Measurements from ENCODE around the gene CLIP2. TPM values are rescaled to one million over a fixed set of nuclear protein-coding genes. Genes with fewer than 3 reads are reported as not detected.

CLIP2 gene
- total RNA-seq, 1 experiment from 2014 or later, result 21.6 TPM

- no peaks in the 10 kb centered on the region for H3K79me1 ChIP-seq (ENCODE audit: insufficient read depth, low read depth, low read length, poor library complexity, severe bottlenecking)
- H2BK120ac ChIP-seq (ENCODE audit: low read depth, low read length, poor library complexity, severe bottlenecking), result no peak overlapping the region
- no peak overlapping the region for H4K91ac ChIP-seq (ENCODE audit: insufficient read length, low read depth, low read length)
- H3K4me1 ChIP-seq (ENCODE audit: insufficient read depth, low read length), result no peaks in the 10 kb centered on the region; the same call in 1 of the 2 replicates
- no peak for TF ChIP-seq CTCF (conservative IDR thresholded peaks at IDR 0.05)
- no peak overlapping the region for H3K9ac ChIP-seq (ENCODE audit: extremely low read depth, insufficient read length, low read length)
- H4K5ac ChIP-seq (ENCODE audit: insufficient read length, low read depth, low read length), result no peak overlapping the region
- H3K79me2 ChIP-seq (ENCODE audit: insufficient read depth, low read length), result no peaks in the 10 kb centered on the region; the same call in 1 of the 2 replicates
- H2BK15ac ChIP-seq (ENCODE audit: low read depth, low read length), result no peak overlapping the region
- no peaks in the 10 kb centered on the region for H4K20me1 ChIP-seq (ENCODE audit: control insufficient read depth, insufficient read depth, insufficient read length)
- no peak overlapping the region for H2AK5ac ChIP-seq (ENCODE audit: insufficient read length, low read length)
- Mint-ChIP-seq H3K9me3 (no peaks in the 10 kb centered on the region), H3K4me3 (no peak overlapping the region), H3K4me1 (peaks cover 0 to 7% of the 10 kb centered on the region in 2 experiments; a peak in 2 of 4 replicates), H3K36me3 (ENCODE audit: insufficient read depth in 1 of 3, low read depth in 3 of 3) (peaks cover 0 to 2% (median 0%) of the 10 kb centered on the region in 3 experiments; a peak in 2 of 7 replicates), H3K27me3 (ENCODE audit: low read depth) (no peaks in the 10 kb centered on the region), H3K27ac (no peak overlapping the region)
- no peak overlapping the region for H3K4me2 ChIP-seq (ENCODE audit: insufficient read depth, insufficient read length, low read length)
- no peak overlapping the region for H2BK20ac ChIP-seq (ENCODE audit: low read depth, low read length, poor library complexity, severe bottlenecking)
- H2BK5ac ChIP-seq (ENCODE audit: insufficient read length, low read length), result no peak overlapping the region
- H3K9me3 ChIP-seq (ENCODE audit: control insufficient read depth, low read depth, low read length), result no peaks in the 10 kb centered on the region
- WGBS (ENCODE audit: extremely low coverage, insufficient read length, low lambda C conversion rate), result no CpG with 5 or more reads among the region's 9 CpGs
- peaks cover 7% of the 10 kb centered on the region for H3K23me2 ChIP-seq (ENCODE audit: insufficient read length, low read depth, low read length, poor library complexity, severe bottlenecking)
- no peak overlapping the region for H3K18ac ChIP-seq (ENCODE audit: insufficient read length, low read depth, low read length)
- no peak overlapping the region for H2BK12ac ChIP-seq (ENCODE audit: insufficient read length, low read depth, low read length)
- no peak overlapping the region for H3T11ph ChIP-seq (ENCODE audit: low read length)
- H3K14ac ChIP-seq (ENCODE audit: insufficient read depth, low read length), result no peak overlapping the region
- H2AFZ ChIP-seq (ENCODE audit: low read length), result no peak overlapping the region
- no peak overlapping the region for H3K23ac ChIP-seq (ENCODE audit: insufficient read length, low read depth, low read length)
- no peak overlapping the region for H3K56ac ChIP-seq (ENCODE audit: insufficient read length, low read depth, low read length)
- H3K27ac ChIP-seq (ENCODE audit: insufficient read length, low read depth, low read length), result no peak overlapping the region
- H4K8ac ChIP-seq (replicated peaks; ENCODE audit: insufficient read length, low read depth, low read length), result no peak overlapping the region
- H3K4ac ChIP-seq (ENCODE audit: low read depth, low read length), result no peak overlapping the region
- no peaks in the 10 kb centered on the region for H3K27me3 ChIP-seq (ENCODE audit: insufficient read depth, low read length)
- no peak for DNase-seq
These were observed 30.6 kb upstream of the CLIP2 start for GRCh38 chr7:74258639-74259038.

All from H9 (cell line).